Suprapubic skin (tissue), 4 donors: Measurements from ENCODE around the gene LRRC75B. TPM values are rescaled to one million over a fixed set of nuclear protein-coding genes. Genes with fewer than 3 reads are reported as not detected.
"Not testable (repeated sequence)": the region's sequence is repeated elsewhere in the genome, so short reads cannot be mapped to it uniquely, and the experiment has no call there.

Source experiments
- DNase-seq, 2 donors: peaks; one replicate each; pipeline ENCODE4 v3.0.0-alpha.2; 2019; ENCODE audit warnings: low spot score in 2 of 2
- H3K27ac ChIP-seq: fragments of 200-600 bp; sonication (generic); one replicate; pipeline ENCODE4 v1.5.1; 2019
- H3K27me3 ChIP-seq: fragments of 200-600 bp; sonication (generic); one replicate; pipeline ENCODE4 v1.5.1; 2019
- H3K36me3 ChIP-seq: fragments of 200-600 bp; sonication (generic); one replicate; pipeline ENCODE4 v1.5.1; 2019
- H3K4me1 ChIP-seq: fragments of 200-600 bp; sonication (generic); one replicate; pipeline ENCODE4 v1.5.1; 2019
- H3K4me3 ChIP-seq: fragments of 200-600 bp; sonication (generic); one replicate; pipeline ENCODE4 v1.5.1; 2019; ENCODE audit warnings: mild to moderate bottlenecking
- H3K9me3 ChIP-seq: fragments of 200-600 bp; sonication (generic); one replicate; pipeline ENCODE4 v1.5.1; 2019
- CTCF ChIP-seq, 2 donors: fragments of 200-600 bp in 1 of 2; fragments of 450-650 bp in 1 of 2; sonication (generic) in 1 of 2; IDR thresholded peaks; one replicate each; pipeline ENCODE4 v1.5.1; 2016 to 2019; ENCODE audit warnings: antibody characterized with exemption in 2 of 2, mild to moderate bottlenecking in 1 of 2, moderate library complexity in 1 of 2
- EP300 ChIP-seq: sonication (generic); formaldehyde crosslinking; IDR thresholded peaks from one replicate; pipeline ENCODE4 v1.6.1; 2017; ENCODE audit warnings: antibody characterized with exemption
- POLR2A ChIP-seq, 2 donors: fragments of 450-650 bp; IDR thresholded peaks; one replicate each; pipeline ENCODE4 v1.6.1; 2017; ENCODE audit warnings: antibody characterized with exemption in 2 of 2, mild to moderate bottlenecking in 2 of 2, moderate library complexity in 2 of 2
- POLR2AphosphoS5 ChIP-seq, 3 donors: sonication (generic); formaldehyde crosslinking; IDR thresholded peaks; one replicate each; pipeline ENCODE4 v1.6.1; 2017; ENCODE audit warnings: antibody characterized with exemption in 3 of 3
- WGBS: methylation state at CpG from one replicate; pipeline ENCODE4 v1.1.5; 2018; 5-methylcytosine and 5-hydroxymethylcytosine counted together
- total RNA-seq, 4 donors: library from RNA; depleted of rRNA; stranded (reverse); fragments of >200 nt; gene quantifications; one replicate each; pipeline ENCODE4 v1.1.0, GENCODE V29; 2016

The LRRC75B gene
- total RNA-seq, 4 donors from 2014 or later, result 10.9 to 24.4 (median 14.0) TPM

GRCh38 chr22:24554313-24555164 is 38.3 kb downstream of the LRRC75B start, which contains the start of gene GUCD1:
Gene GUCD1, minus strand, starts transcription at chr22:24555138. Its CDS starts 147 bp downstream, at chr22:24554991.
- peaks cover 40% of the 10 kb centered on the region for H3K4me1 ChIP-seq
- DNase-seq, result peak in 1 of 2 donors; percentile 80

GRCh38 chr22:24553597-24554312 is 39.1 kb downstream of the LRRC75B start:
- no peak for DNase-seq
- WGBS, result 16% methylated on average over 8 of the region's 12 CpGs
- Histone ChIP-seq H3K27ac (peak overlapping the region; percentile 96), H3K4me1 (peaks cover 40% of the 10 kb centered on the region), H3K9me3 (no peaks in the 10 kb centered on the region), H3K4me3 (peak overlapping the region; percentile 96), H3K36me3 (peaks cover 26% of the 10 kb centered on the region), H3K27me3 (no peaks in the 10 kb centered on the region)
- TF ChIP-seq EP300, result no peak
- no peak for TF ChIP-seq POLR2AphosphoS5 (IDR thresholded peaks at IDR 0.05)
- TF ChIP-seq CTCF (IDR thresholded peaks at IDR 0.05), result no peak
- TF ChIP-seq POLR2A (IDR thresholded peaks at IDR 0.05), result no peak

More at GRCh38 chr22:24554313-24555164, 38.3 kb downstream of the LRRC75B start, which contains the start of gene GUCD1:
- 0% methylated on average over 32 of the region's 64 CpGs for WGBS
- peak within 1 kb of the TSS; percentile 96 for H3K4me3 ChIP-seq
- TF ChIP-seq POLR2A (IDR thresholded peaks at IDR 0.05), result peak in 1 of 2 donors; percentile 75
- peak in 1 of 3 donors; percentile 30 for TF ChIP-seq POLR2AphosphoS5 (IDR thresholded peaks at IDR 0.05)
- no peak for TF ChIP-seq CTCF (IDR thresholded peaks at IDR 0.05)
- no peak for TF ChIP-seq EP300
- H3K9me3 ChIP-seq, result no peaks in the 10 kb centered on the region
- H3K27ac ChIP-seq, result peak within 1 kb of the TSS; percentile 96
- peaks cover 27% of the 10 kb centered on the region for H3K36me3 ChIP-seq
- no peaks in the 10 kb centered on the region for H3K27me3 ChIP-seq

- peaks cover 27% of the 10 kb centered on the region for H3K36me3 ChIP-seq
- 86% methylated on average over 10 of the region's 10 CpGs for WGBS
- not testable (repeated sequence) for H3K4me3 ChIP-seq, H3K27me3 ChIP-seq, H3K27ac ChIP-seq, DNase-seq, H3K9me3 ChIP-seq
- H3K4me1 ChIP-seq, result peaks cover 39% of the 10 kb centered on the region
Measured at GRCh38 chr22:24552503-24553286, 40.2 kb downstream of the LRRC75B start.

- Histone ChIP-seq H3K27ac (no peak overlapping the region), H3K4me3 (no peak overlapping the region), H3K9me3 (no peaks in the 10 kb centered on the region), H3K4me1 (peaks cover 25% of the 10 kb centered on the region), H3K27me3 (no peaks in the 10 kb centered on the region), H3K36me3 (peaks cover 41% of the 10 kb centered on the region)
- TF ChIP-seq EP300 (no peak), CTCF (IDR thresholded peaks at IDR 0.05) (no peak), POLR2A (IDR thresholded peaks at IDR 0.05) (no peak), POLR2AphosphoS5 (IDR thresholded peaks at IDR 0.05) (no peak)
- no peak for DNase-seq
- 77% methylated on average over 6 of the region's 6 CpGs for WGBS
Measured at GRCh38 chr22:24550902-24551435, 41.9 kb downstream of the LRRC75B start.
